ENCODE results near the gene GPR146.

Gene GPR146

DNA sequence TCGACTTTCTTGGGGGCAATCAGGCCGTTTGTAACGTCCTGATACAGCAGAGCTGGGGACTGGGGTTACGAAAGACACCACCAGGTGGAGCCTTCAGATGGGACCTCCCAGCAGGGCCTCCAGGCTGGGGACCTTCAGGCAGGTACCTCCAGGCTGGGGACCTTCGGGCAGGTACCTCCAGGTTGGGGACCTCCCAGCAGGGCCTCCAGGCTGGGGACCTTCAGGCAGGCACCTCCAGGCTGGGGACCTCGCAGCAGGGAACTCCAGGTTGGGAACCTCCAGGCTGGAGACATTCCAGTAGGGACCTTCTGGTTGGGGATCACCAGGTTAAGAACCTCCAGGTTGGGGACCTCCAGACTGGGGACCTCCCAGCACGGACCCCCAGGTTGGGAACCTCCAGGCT lies 23.5 kb upstream of the GPR146 start:
- Histone ChIP-seq H3K9me3 (ENCODE audit: control insufficient read depth, insufficient read depth, low read depth, low read length) (no peaks in the 10 kb centered on the region), H3K27me3 (ENCODE audit: control insufficient read depth, insufficient read depth, low read length) (no peaks in the 10 kb centered on the region), H3K27ac (ENCODE audit: low read depth, low read length) (no peak overlapping the region; the same call in 1 of the 2 replicates), H3K4me1 (ENCODE audit: control insufficient read depth, insufficient read depth, low read length) (0 out of 2 replicates have a peak, but pooled peaks cover under 1% of the 10 kb centered on the region), H3K4me3 (ENCODE audit: low read depth, low read length) (no peak overlapping the region), H3K9ac (ENCODE audit: low read length) (no peak overlapping the region), H3K36me3 (ENCODE audit: control insufficient read depth, insufficient read depth, low read length) (peaks cover 9% of the 10 kb centered on the region; the same call in 1 of the 2 replicates)

DNA sequence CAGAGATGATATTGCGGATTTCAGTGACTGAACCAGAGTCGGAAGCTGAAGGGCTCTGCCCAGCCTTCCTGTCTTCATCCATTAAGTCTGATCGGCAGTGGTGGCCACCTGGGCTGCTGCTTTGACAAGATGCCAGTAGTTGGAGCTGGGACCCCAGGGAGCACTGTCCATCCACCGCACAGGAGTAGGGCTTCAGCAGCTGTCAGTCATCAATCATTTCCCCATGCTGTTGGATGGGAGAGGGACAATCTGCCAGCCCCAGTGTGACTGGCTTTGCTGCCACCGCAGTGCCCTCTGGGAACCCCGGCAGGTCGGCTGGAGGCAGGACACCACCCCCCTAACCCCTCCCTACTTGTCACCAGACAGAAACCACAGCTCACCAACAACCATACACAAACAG lies 23.0 kb upstream of the GPR146 start:
- no peaks in the 10 kb centered on the region for H3K9me3 ChIP-seq (ENCODE audit: control insufficient read depth, insufficient read depth, low read depth, low read length)
- peaks cover 14% of the 10 kb centered on the region; the same call in 1 of the 2 replicates for H3K36me3 ChIP-seq (ENCODE audit: control insufficient read depth, insufficient read depth, low read length)
- no peak overlapping the region for H3K4me3 ChIP-seq (ENCODE audit: low read depth, low read length)
- H3K27me3 ChIP-seq (ENCODE audit: control insufficient read depth, insufficient read depth, low read length), result no peaks in the 10 kb centered on the region; the same call in 1 of the 2 replicates
- no peak overlapping the region for H3K27ac ChIP-seq (ENCODE audit: low read depth, low read length)
- no peaks in the 10 kb centered on the region for H3K4me1 ChIP-seq (ENCODE audit: control insufficient read depth, insufficient read depth, low read length)
- no peak overlapping the region for H3K9ac ChIP-seq (ENCODE audit: low read length)

DNA sequence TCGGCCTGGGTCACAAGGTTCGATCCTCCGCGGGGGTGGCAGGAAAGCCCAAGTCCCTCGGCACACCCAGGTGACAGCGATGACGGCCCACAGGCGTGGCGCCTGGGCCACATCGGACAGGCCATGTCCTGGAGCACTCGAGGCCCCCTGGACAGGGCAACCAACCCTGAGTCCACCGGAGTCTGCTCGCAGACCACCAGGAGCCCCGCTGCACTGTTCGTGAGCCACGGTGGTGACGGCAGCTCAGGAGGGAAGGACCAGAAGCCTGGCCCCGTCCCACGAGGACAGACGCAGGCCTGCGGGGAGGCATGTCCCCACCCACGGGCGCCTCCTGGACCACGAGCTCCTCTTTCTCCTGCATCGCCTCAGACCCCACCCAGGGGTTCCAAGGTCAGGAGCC lies 22.4 kb upstream of the GPR146 start:
- Histone ChIP-seq H3K27ac (ENCODE audit: low read depth, low read length) (no peak overlapping the region), H3K4me3 (ENCODE audit: low read depth, low read length) (no peak overlapping the region), H3K9ac (ENCODE audit: low read length) (no peak overlapping the region), H3K4me1 (ENCODE audit: control insufficient read depth, insufficient read depth, low read length) (peaks cover under 1% of the 10 kb centered on the region; the same call in 1 of the 2 replicates), H3K36me3 (ENCODE audit: control insufficient read depth, insufficient read depth, low read length) (peaks cover 16% of the 10 kb centered on the region; the same call in 1 of the 2 replicates), H3K9me3 (ENCODE audit: control insufficient read depth, insufficient read depth, low read depth, low read length) (no peaks in the 10 kb centered on the region), H3K27me3 (ENCODE audit: control insufficient read depth, insufficient read depth, low read length) (peaks cover 2% of the 10 kb centered on the region; the same call in 1 of the 2 replicates)

DNA sequence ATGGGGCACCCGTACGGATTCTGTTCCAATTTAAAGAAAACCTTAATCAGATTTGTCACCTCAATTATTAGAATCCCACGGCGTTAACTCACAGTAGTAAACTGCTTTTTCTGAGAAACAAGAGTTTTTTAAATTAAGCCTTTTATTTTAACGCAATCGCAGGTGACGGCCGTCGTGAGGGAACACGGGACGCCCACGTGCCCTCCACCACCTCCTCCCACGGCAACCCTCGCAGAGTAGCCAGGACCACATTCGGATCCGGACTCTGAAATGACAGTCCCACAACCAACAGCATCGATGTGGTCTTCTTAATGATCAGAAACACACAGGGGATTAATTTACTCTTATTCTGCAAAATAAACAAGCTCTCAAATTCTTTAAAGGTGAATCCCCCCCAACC lies 22.0 kb upstream of the GPR146 start:
- H3K9ac ChIP-seq (ENCODE audit: low read length), result no peak overlapping the region
- peaks cover 16% of the 10 kb centered on the region; the same call in 1 of the 2 replicates for H3K36me3 ChIP-seq (ENCODE audit: control insufficient read depth, insufficient read depth, low read length)
- H3K4me3 ChIP-seq (ENCODE audit: low read depth, low read length), result no peak overlapping the region
- no peaks in the 10 kb centered on the region for H3K9me3 ChIP-seq (ENCODE audit: control insufficient read depth, insufficient read depth, low read depth, low read length)
- H3K4me1 ChIP-seq (ENCODE audit: control insufficient read depth, insufficient read depth, low read length), result peaks cover 4% of the 10 kb centered on the region
- H3K27ac ChIP-seq (ENCODE audit: low read depth, low read length), result no peak overlapping the region
- H3K27me3 ChIP-seq (ENCODE audit: control insufficient read depth, insufficient read depth, low read length), result peaks cover 7% of the 10 kb centered on the region; the same call in 1 of the 2 replicates

DNA sequence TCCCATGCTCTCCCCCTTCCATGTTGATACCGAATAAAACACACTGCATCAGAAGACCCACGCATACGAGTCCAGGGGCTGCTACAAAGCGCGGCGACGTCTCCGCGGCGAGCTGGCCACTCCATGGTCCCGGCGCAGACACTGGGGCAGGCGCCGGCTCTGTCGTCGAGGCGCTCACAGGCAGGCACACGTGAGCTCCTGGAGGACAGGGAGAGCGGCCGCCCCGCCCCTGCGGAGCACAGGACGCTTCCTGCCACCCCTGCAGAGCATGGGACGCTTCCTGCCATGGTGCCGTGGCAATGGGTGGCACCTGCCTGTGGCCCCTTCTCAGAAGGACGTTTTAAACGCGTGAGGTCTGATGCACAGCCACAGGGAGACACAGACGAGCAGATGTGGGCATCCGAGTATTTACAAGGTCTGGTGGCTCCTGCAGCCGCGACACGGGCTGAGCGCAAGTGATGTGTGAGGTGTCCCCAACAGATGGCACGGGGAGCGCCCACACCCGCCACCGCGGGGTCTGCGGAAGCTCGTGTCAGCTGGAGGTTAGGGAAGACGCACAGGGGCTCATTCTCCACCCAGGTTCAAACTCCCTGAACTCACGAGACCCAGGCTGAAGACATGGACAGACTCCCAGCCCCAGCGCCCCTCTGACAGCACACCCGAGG lies 21.4 kb upstream of the GPR146 start:
- H3K9ac ChIP-seq (ENCODE audit: low read length), result no peak overlapping the region
- no peak overlapping the region for H3K4me3 ChIP-seq (ENCODE audit: low read depth, low read length)
- no peaks in the 10 kb centered on the region for H3K9me3 ChIP-seq (ENCODE audit: control insufficient read depth, insufficient read depth, low read depth, low read length)
- H3K36me3 ChIP-seq (ENCODE audit: control insufficient read depth, insufficient read depth, low read length), result peaks cover 16% of the 10 kb centered on the region; the same call in 1 of the 2 replicates
- H3K4me1 ChIP-seq (ENCODE audit: control insufficient read depth, insufficient read depth, low read length), result peaks cover 5% of the 10 kb centered on the region
- peaks cover 11% of the 10 kb centered on the region; the same call in 1 of the 2 replicates for H3K27me3 ChIP-seq (ENCODE audit: control insufficient read depth, insufficient read depth, low read length)
- no peak overlapping the region for H3K27ac ChIP-seq (ENCODE audit: low read depth, low read length)

DNA sequence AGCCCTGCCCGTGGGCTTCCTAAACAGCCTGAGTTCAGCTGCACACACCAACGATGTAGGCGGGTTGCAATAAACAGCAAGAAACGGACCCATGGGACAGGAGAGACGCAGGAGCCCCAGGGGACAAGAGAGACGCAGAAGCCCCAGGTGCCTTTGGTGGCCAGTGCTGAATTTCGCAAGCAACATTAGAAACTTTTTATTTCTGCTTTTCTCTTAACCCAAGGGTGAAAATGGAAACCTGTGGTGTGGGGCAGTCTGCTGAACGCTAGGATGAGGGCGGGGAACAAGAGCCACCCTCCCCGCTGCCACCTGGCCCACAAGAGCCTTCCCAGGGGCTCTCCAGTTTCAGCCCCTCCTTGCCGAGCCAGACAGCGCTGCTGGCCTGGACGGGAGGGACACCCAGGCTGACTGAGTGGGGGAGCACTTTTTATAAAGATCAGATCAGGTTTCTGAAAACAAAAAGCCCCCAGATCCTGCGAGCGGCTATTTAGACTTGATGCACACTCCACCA lies 20.0 kb upstream of the GPR146 start:
- peaks cover 11% of the 10 kb centered on the region; the same call in 1 of the 2 replicates for H3K27me3 ChIP-seq (ENCODE audit: control insufficient read depth, insufficient read depth, low read length)
- no peak overlapping the region for H3K27ac ChIP-seq (ENCODE audit: low read depth, low read length)
- H3K9ac ChIP-seq (ENCODE audit: low read length), result no peak overlapping the region
- H3K9me3 ChIP-seq (ENCODE audit: control insufficient read depth, insufficient read depth, low read depth, low read length), result no peaks in the 10 kb centered on the region
- H3K4me3 ChIP-seq (ENCODE audit: low read depth, low read length), result no peak overlapping the region
- H3K36me3 ChIP-seq (ENCODE audit: control insufficient read depth, insufficient read depth, low read length), result peaks cover 16% of the 10 kb centered on the region; the same call in 1 of the 2 replicates
- H3K4me1 ChIP-seq (ENCODE audit: control insufficient read depth, insufficient read depth, low read length), result peaks cover 12% of the 10 kb centered on the region

DNA sequence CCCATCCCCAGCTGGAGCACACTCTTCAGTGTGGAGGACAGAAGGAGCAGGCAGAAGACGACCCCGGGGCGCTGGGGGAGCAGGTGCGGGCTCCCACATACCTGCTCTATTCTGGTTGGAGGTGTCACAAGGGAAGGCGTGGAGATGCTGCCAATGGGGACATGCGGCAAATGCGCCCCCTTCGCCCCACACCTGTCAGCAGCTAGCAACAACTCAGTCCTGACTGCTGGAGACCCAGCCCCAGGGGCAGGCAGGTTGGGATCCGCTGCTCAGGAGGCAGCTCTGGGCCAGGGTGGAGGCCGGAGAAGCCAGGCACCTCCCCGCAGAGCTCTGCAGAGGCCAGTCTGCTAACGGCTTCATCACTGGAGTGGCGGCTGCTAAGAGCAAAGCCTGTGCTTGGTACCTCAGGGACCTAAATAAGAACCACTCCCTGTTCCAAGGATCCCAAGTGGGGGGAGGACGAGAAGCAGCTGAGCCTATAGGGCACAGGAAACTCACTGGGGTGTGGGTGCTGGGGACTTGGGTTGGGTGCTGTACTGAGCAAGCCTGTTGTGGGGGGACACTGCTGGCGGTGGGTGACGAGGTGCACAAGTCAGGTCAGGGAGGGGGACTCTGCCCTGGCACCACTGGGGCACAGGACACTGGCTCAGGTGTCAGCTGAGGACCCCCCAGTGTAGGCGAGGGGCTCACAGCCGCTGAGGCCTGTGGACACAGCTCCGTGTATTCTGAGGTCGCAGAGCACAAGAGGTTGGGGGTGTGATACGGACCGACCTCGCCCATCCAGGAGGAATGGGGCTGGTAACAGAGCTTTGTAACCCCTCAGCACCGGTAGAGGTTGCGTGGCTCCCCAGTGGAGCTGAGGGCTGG lies 19.2 kb upstream of the GPR146 start:
- Histone ChIP-seq H3K4me3 (ENCODE audit: low read depth, low read length) (no peak overlapping the region), H3K9ac (ENCODE audit: low read length) (no peak overlapping the region)

DNA sequence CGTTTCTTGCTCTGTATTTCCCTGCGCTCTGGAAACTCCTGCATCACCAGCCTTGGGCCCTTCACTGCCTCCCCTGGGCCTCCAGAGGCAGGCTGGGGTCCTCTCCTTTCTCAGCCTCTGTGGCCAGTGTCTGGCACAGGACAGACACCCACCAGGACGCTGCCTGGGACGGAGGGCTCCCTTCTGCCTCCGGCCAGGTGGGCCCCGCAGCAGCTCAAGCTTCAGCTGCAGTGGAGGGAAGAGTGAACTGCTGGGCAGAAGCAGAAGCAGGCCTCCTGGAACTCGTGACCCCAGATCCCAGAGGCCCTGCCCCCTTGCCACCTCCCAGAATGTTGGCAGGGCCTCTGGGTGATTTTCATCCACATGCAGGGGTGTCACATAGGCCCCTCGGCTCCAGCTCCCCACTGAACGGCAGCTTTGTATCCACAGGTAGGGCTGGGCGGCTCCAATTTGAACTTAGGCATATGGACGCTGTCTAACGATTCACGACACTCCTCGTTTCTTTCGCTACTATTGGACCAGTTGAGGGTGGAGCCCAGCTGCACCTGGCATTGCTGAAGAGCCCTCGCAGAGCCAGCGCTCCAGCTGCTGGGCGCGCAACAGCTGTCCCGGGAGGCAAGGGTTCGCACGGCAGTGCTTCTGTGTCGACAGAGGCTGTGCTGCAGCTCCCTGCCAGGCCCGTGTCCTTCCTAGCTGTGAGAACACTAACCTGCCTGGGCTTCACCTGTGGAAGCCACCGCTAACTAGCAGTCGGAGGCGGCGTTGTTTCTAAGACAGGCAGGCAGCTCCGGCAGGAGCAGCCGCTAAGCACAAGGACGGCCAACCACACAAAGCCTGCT lies 18.4 kb upstream of the GPR146 start:
- H3K9me3 ChIP-seq (ENCODE audit: control insufficient read depth, insufficient read depth, low read depth, low read length), result no peaks in the 10 kb centered on the region
- H3K9ac ChIP-seq (ENCODE audit: low read length), result no peak overlapping the region
- H3K36me3 ChIP-seq (ENCODE audit: control insufficient read depth, insufficient read depth, low read length), result peaks cover 16% of the 10 kb centered on the region; the same call in 1 of the 2 replicates
- H3K4me3 ChIP-seq (ENCODE audit: low read depth, low read length), result no peak overlapping the region
- H3K27me3 ChIP-seq (ENCODE audit: control insufficient read depth, insufficient read depth, low read length), result peaks cover 11% of the 10 kb centered on the region; the same call in 1 of the 2 replicates
- no peak overlapping the region for H3K27ac ChIP-seq (ENCODE audit: low read depth, low read length)
- peaks cover 12% of the 10 kb centered on the region for H3K4me1 ChIP-seq (ENCODE audit: control insufficient read depth, insufficient read depth, low read length)

More for the DNA sequence above, 19.2 kb upstream of the GPR146 start:
- Histone ChIP-seq H3K4me1 (ENCODE audit: control insufficient read depth, insufficient read depth, low read length) (peaks cover 12% of the 10 kb centered on the region), H3K9me3 (ENCODE audit: control insufficient read depth, insufficient read depth, low read depth, low read length) (no peaks in the 10 kb centered on the region), H3K27ac (ENCODE audit: low read depth, low read length) (no peak overlapping the region), H3K27me3 (ENCODE audit: control insufficient read depth, insufficient read depth, low read length) (peaks cover 11% of the 10 kb centered on the region; the same call in 1 of the 2 replicates), H3K36me3 (ENCODE audit: control insufficient read depth, insufficient read depth, low read length) (peaks cover 16% of the 10 kb centered on the region; the same call in 1 of the 2 replicates)

DNA sequence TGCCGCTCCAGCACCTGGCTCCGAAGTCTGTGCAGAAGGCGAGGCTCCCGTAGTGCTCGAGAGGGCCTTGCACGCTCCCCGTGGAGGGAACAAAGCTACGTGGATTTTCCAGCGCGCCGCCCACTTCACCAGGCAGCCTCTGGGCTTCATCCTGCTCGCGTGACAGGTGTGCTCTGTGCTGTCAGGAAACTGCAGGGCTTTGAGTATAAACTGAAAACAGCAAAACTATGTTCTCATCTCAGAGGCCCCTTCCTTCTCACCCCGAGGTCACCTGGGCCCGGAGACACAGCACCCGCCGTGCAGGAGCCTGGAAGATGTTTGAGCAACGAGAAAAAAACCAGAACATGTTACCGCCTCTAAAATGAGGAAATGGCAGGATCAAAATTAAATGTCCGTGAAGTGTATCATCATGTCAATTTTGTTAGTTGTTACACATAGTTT lies 17.6 kb upstream of the GPR146 start:
- H3K36me3 ChIP-seq (ENCODE audit: control insufficient read depth, insufficient read depth, low read length), result peaks cover 11% of the 10 kb centered on the region; the same call in 1 of the 2 replicates
- H3K4me1 ChIP-seq (ENCODE audit: control insufficient read depth, insufficient read depth, low read length), result peaks cover 12% of the 10 kb centered on the region
- peaks cover 11% of the 10 kb centered on the region; the same call in 1 of the 2 replicates for H3K27me3 ChIP-seq (ENCODE audit: control insufficient read depth, insufficient read depth, low read length)
- peak overlapping the region; percentile 48 for H3K4me3 ChIP-seq (ENCODE audit: low read depth, low read length)
- no peaks in the 10 kb centered on the region for H3K9me3 ChIP-seq (ENCODE audit: control insufficient read depth, insufficient read depth, low read depth, low read length)
- H3K9ac ChIP-seq (ENCODE audit: low read length), result no peak overlapping the region
- no peak overlapping the region for H3K27ac ChIP-seq (ENCODE audit: low read depth, low read length)
